PC-9 (cell line): ENCODE data around the gene PKD2L2. TPM values are rescaled to one million over a fixed set of nuclear protein-coding genes. Genes with fewer than 3 reads are reported as not detected.

Source experiments
- BruUV-seq: library from RNA; stranded (reverse); fragments of 400-500 nt; replicated peaks from 2 replicates; lab custom pipeline; 2021; lab: Mats Ljungman, UMichigan
- CTCF ChIA-PET: fragments of 300-600 bp; sonication (Branson Sonifier 250); formaldehyde crosslinking; loops from one replicate; lab custom pipeline; 2022; ENCODE audit warnings: antibody characterized with exemption; lab: Charles Lee
- POLR2A ChIA-PET: fragments of 300-600 bp; sonication (Branson Sonifier 250); formaldehyde crosslinking; loops from one replicate; lab custom pipeline; 2022; ENCODE audit warnings: antibody characterized with exemption; ENCODE audit not compliant: unreplicated experiment; lab: Charles Lee
- DNase-seq, 2 experiments: peaks; one replicate each; pipeline versions ENCODE4 v3.0.0 to v3.0.0-alpha.2; 2015 to 2022; ENCODE audit warnings: mixed read lengths in 1 of 2
- H2AFZ ChIP-seq: fragments of 200-600 bp; sonication (generic); 2 replicates; pipeline ENCODE4 v1.8.1; 2017; ENCODE audit warnings: antibody characterized with exemption
- H3F3A ChIP-seq: fragments of 200-600 bp; sonication (generic); 2 replicates; pipeline ENCODE4 v1.8.1; 2017; ENCODE audit warnings: antibody characterized with exemption, mild to moderate bottlenecking, low read depth; ENCODE audit not compliant: insufficient read depth
- H3K27ac ChIP-seq: fragments of 200-600 bp; sonication (generic); 2 replicates; pipeline ENCODE4 v1.6.1; 2016; ENCODE audit warnings: mixed run types
- H3K27me3 ChIP-seq: fragments of 200-600 bp; sonication (generic); 2 replicates; pipeline ENCODE4 v1.6.1; 2016; ENCODE audit warnings: low read depth, mixed run types; ENCODE audit not compliant: insufficient read depth
- H3K36me3 ChIP-seq: fragments of 200-600 bp; sonication (generic); 2 replicates; pipeline ENCODE4 v1.6.1; 2016; ENCODE audit warnings: low read depth, mixed run types
- H3K4me1 ChIP-seq: fragments of 200-600 bp; sonication (generic); replicated peaks from 2 replicates; pipeline ENCODE4 v1.6.1; 2016; ENCODE audit warnings: mixed run types; ENCODE audit not compliant: insufficient read depth
- H3K4me2 ChIP-seq: fragments of 200-600 bp; sonication (generic); 2 replicates; pipeline ENCODE4 v1.6.1; 2017; ENCODE audit warnings: mixed run types
- H3K4me3 ChIP-seq: fragments of 200-600 bp; sonication (generic); 2 replicates; pipeline ENCODE4 v1.6.1; 2016; ENCODE audit warnings: mixed run types
- H3K79me2 ChIP-seq: fragments of 200-600 bp; sonication (generic); 2 replicates; pipeline ENCODE4 v1.6.1; 2017; ENCODE audit warnings: low read depth, mixed run types
- H3K9me2 ChIP-seq: fragments of 200-600 bp; sonication (generic); 2 replicates; pipeline ENCODE4 v1.8.1; 2017; ENCODE audit warnings: mild to moderate bottlenecking; ENCODE audit not compliant: insufficient read depth
- H3K9me3 ChIP-seq: fragments of 200-600 bp; sonication (generic); 2 replicates; pipeline ENCODE4 v1.8.1; 2016; ENCODE audit warnings: low read depth; ENCODE audit not compliant: insufficient read depth
- H4K20me1 ChIP-seq: fragments of 200-600 bp; sonication (generic); 2 replicates; pipeline ENCODE4 v1.8.1; 2017; ENCODE audit not compliant: insufficient read depth
- EZH2 ChIP-seq: fragments of 200-600 bp; sonication (generic); IDR thresholded peaks from 2 replicates; pipeline ENCODE4 v1.8.0; 2017; ENCODE audit warnings: antibody characterized with exemption, low read depth
- intact Hi-C: fragments of 100-400 bp; cut with micrococcal nuclease; formaldehyde crosslinking; loops from one replicate; pipeline ENCODE4 v1.10.0; 2022; ENCODE audit not compliant: unreplicated experiment
- total RNA-seq: library from RNA; stranded (reverse); gene quantifications from 2 replicates; pipeline ENCODE4 v1.2.3, GENCODE V29; 2021
- TF ChIP-seq, protein P1 (sequence below): fragments of 200-600 bp; sonication (generic); conservative IDR thresholded peaks from 2 replicates; pipeline ENCODE4 v1.6.1; 2017; ENCODE audit warnings: mixed run types, antibody characterized with exemption, mild to moderate bottlenecking, moderate library complexity

The PKD2L2 gene
- total RNA-seq, 1 experiment from 2014 or later: 0.46 TPM

DNA sequence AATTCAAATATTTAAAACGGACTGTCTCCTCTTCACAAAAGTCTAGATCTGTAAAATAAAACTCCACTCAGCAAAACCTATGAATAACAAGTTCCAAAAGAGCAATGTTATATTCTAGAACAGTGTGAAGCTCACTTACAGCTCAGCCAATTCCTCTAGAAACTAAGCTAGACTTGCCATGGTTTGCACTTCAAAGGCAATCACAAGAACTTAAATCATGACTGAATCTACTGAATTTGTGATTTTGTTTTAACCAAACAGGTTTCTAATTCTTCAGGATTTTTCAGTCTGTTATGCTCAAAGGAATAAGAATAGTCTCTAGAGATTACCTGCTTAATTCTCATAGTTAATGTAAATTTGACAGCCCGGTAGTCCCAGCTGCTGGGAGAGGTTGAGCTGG lies 1.4 kb upstream of the PKD2L2 start:
- Histone ChIP-seq H3K27me3 (no peaks in the 10 kb centered on the region), H3K4me3 (peak overlapping the region; percentile 67), H3K4me1 (peaks cover 29% of the 10 kb centered on the region), H3K36me3 (no peaks in the 10 kb centered on the region), H4K20me1 (no peaks in the 10 kb centered on the region), H2AFZ (peak overlapping the region; percentile 99; the same call in 1 of the 2 replicates), H3K79me2 (0 out of 2 replicates have a peak, but pooled peaks cover 4% of the 10 kb centered on the region), H3K9me2 (no peaks in the 10 kb centered on the region), H3K27ac (peak overlapping the region; percentile 63; the same call in 1 of the 2 replicates), H3K9me3 (no peaks in the 10 kb centered on the region), H3F3A (no peaks in the 10 kb centered on the region; the same call in 1 of the 2 replicates), H3K4me2 (peak overlapping the region; percentile 88)
- intact Hi-C loops: loop anchor here (2.0 to 10.0 kb wide), 2 partner anchors 55 to 103 kb away; no protein-coding TSS in a partner anchor
- no peak for DNase-seq
- POLR2A ChIA-PET: interaction anchor here (0.6 to 0.7 kb wide), 2 partner anchors 23 to 54 kb away, joined by 3 read pairs; no protein-coding TSS in a partner anchor
- no TSS peak for BruUV-seq
- TF ChIP-seq EZH2: no peak
- TF ChIP-seq, protein P1, sequence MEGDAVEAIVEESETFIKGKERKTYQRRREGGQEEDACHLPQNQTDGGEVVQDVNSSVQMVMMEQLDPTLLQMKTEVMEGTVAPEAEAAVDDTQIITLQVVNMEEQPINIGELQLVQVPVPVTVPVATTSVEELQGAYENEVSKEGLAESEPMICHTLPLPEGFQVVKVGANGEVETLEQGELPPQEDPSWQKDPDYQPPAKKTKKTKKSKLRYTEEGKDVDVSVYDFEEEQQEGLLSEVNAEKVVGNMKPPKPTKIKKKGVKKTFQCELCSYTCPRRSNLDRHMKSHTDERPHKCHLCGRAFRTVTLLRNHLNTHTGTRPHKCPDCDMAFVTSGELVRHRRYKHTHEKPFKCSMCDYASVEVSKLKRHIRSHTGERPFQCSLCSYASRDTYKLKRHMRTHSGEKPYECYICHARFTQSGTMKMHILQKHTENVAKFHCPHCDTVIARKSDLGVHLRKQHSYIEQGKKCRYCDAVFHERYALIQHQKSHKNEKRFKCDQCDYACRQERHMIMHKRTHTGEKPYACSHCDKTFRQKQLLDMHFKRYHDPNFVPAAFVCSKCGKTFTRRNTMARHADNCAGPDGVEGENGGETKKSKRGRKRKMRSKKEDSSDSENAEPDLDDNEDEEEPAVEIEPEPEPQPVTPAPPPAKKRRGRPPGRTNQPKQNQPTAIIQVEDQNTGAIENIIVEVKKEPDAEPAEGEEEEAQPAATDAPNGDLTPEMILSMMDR: no peak
- CTCF ChIA-PET: no interaction called here

DNA sequence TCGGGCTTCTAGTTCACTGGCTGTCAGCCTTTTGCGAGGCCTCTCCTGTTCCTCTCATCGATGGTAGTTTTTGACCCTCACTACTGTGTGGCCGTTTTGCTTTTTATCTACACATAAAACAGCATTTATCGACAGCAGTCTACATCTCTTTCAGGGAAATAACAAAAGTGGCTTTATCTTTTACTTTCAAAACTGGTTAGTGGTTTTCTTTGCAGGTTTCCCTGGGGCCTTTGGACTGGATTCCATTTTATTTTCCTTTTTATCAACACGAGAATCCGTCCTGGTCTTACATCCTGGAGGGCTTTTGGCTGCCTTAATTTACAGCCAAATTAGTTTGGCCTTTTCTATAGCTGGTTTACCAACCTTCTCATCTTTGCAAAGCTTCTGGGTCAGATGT lies 793 bp upstream of the PKD2L2 start:
- Histone ChIP-seq H3K36me3 (no peaks in the 10 kb centered on the region), H3K79me2 (0 out of 2 replicates have a peak, but pooled peaks cover 4% of the 10 kb centered on the region), H3F3A (no peaks in the 10 kb centered on the region; the same call in 1 of the 2 replicates), H2AFZ (peak overlapping the region; percentile 99), H3K4me3 (peak overlapping the region; percentile 67), H3K4me1 (peaks cover 29% of the 10 kb centered on the region), H3K4me2 (peak overlapping the region; percentile 88), H3K9me3 (no peaks in the 10 kb centered on the region), H4K20me1 (no peaks in the 10 kb centered on the region), H3K9me2 (no peaks in the 10 kb centered on the region), H3K27ac (peak overlapping the region; percentile 63), H3K27me3 (no peaks in the 10 kb centered on the region)
- no peak for TF ChIP-seq EZH2
- TF ChIP-seq, protein P1: no peak
- no TSS peak for BruUV-seq
- no peak for DNase-seq
- intact Hi-C loops: loop anchor here (2.0 to 10.0 kb wide), 2 partner anchors 56 to 104 kb away; no protein-coding TSS in a partner anchor
- CTCF ChIA-PET: interaction anchor here (0.6 to 2.3 kb wide), 2 partner anchors 110 to 1738 kb away, joined by 3 to 9 read pairs; no protein-coding TSS in a partner anchor
- POLR2A ChIA-PET: interaction anchor here (0.7 kb wide), 2 partner anchors 54 to 443 kb away, joined by 3 to 6 read pairs; no protein-coding TSS in a partner anchor

DNA sequence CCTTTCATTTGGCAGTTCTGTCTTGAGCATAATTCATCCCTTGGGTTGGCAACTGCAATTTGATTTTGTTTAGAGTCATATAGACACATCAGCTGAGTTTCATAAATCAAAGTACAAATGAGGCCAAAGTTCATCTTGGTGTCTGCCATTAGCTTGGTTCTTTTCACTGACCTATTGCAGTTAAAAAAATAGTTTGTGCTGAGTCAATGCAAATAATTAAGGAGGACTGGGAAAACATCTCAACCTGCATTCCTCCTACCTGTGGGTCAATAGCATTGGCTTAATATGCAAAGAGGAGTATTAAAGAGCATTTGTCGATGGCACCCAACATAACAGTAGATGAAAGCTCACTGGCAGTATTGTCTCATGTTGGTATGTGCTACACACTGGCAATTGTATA lies 1.6 kb downstream of the PKD2L2 start:
- peaks cover 35% of the 10 kb centered on the region for H3K4me1 ChIP-seq
- ChIA-PET POLR2A (no interaction called here), CTCF (no interaction called here)
- TF ChIP-seq, protein P1: no peak
- TF ChIP-seq EZH2: no peak
- H3K9me2 ChIP-seq: no peaks in the 10 kb centered on the region
- H3K36me3 ChIP-seq: no peaks in the 10 kb centered on the region
- BruUV-seq: no TSS peak
- H3K4me2 ChIP-seq: peak overlapping the region; percentile 88
- H3F3A ChIP-seq: no peaks in the 10 kb centered on the region; the same call in 1 of the 2 replicates
- DNase-seq: peak in 1 of 2 experiments; percentile 74
- H3K9me3 ChIP-seq: no peaks in the 10 kb centered on the region
- H4K20me1 ChIP-seq: no peaks in the 10 kb centered on the region
- H3K27me3 ChIP-seq: no peaks in the 10 kb centered on the region
- 0 out of 2 replicates have a peak, but pooled peaks cover 4% of the 10 kb centered on the region for H3K79me2 ChIP-seq
- H2AFZ ChIP-seq: no peak overlapping the region
- H3K4me3 ChIP-seq: no peak overlapping the region
- intact Hi-C loops: no loop called here
- peak overlapping the region; percentile 51 for H3K27ac ChIP-seq
